ENCODE results near the gene LUZP1. TPM values are rescaled to one million over a fixed set of nuclear protein-coding genes. Genes with fewer than 3 reads are reported as not detected.
A peak's percentile ranks its signal among the peaks of the same experiment; 100 is the strongest.

Gene LUZP1
- polyA plus RNA-seq, 1 of the 3 experiments (the other 2 are of a cell fraction) = 8.9 TPM

DNA sequence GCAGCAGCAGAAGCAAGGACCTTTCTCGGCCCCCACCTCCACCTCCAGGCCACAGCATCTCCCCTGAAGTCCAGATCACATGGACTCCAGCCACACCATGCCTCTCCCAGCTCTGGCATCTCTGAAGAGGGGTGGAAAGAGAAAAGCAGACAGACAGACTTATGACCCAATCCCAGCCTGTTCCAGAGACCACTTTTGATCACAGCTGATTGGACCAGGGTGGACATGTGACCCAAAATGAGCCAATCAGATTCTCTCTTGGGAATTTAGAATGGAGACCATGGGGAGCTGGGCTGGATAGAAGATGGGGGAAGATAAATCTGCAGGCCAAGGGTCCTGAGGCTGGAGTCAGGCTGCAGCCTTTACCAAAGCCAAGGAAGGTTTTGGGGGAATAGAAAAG is 32.2 kb upstream of the LUZP1 start:
- H3K9ac ChIP-seq = no peak overlapping the region
- no peak overlapping the region for H3K4me3 ChIP-seq (ENCODE audit: low read depth in 2 of 2, low read length in 1 of 2)
- no peak for DNase-seq
- H3K27ac ChIP-seq (ENCODE audit: low read depth in 2 of 2, low read length in 1 of 2) = no peak overlapping the region
- no peaks in the 10 kb centered on the region for H3K9me2 ChIP-seq
- H3K36me3 ChIP-seq (replicated peaks in 1 of 2; ENCODE audit: control insufficient read depth in 1 of 2, insufficient read depth in 2 of 2, low read length in 1 of 2) = no peaks in the 10 kb centered on the region
- peaks cover 0 to 14% of the 10 kb centered on the region in 2 experiments; a peak in 2 of 4 replicates for H3K4me1 ChIP-seq (ENCODE audit: control insufficient read depth in 1 of 2, insufficient read depth in 2 of 2, low read depth in 1 of 2, low read length in 1 of 2)
- no peaks in the 10 kb centered on the region for H4K20me1 ChIP-seq (ENCODE audit: insufficient read depth)
- POLR2A ChIA-PET = no interaction called here
- TF ChIP-seq, protein P1, sequence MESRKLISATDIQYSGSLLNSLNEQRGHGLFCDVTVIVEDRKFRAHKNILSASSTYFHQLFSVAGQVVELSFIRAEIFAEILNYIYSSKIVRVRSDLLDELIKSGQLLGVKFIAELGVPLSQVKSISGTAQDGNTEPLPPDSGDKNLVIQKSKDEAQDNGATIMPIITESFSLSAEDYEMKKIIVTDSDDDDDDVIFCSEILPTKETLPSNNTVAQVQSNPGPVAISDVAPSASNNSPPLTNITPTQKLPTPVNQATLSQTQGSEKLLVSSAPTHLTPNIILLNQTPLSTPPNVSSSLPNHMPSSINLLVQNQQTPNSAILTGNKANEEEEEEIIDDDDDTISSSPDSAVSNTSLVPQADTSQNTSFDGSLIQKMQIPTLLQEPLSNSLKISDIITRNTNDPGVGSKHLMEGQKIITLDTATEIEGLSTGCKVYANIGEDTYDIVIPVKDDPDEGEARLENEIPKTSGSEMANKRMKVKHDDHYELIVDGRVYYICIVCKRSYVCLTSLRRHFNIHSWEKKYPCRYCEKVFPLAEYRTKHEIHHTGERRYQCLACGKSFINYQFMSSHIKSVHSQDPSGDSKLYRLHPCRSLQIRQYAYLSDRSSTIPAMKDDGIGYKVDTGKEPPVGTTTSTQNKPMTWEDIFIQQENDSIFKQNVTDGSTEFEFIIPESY (IDR thresholded peaks at IDR 0.05; ENCODE audit: borderline replicate concordance, low read depth) = no peak
- no peak for TF ChIP-seq SMC3 (IDR thresholded peaks at IDR 0.05; ENCODE audit: low read depth, low read length)
- TF ChIP-seq, protein P2, sequence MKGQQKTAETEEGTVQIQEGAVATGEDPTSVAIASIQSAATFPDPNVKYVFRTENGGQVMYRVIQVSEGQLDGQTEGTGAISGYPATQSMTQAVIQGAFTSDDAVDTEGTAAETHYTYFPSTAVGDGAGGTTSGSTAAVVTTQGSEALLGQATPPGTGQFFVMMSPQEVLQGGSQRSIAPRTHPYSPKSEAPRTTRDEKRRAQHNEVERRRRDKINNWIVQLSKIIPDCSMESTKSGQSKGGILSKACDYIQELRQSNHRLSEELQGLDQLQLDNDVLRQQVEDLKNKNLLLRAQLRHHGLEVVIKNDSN (IDR thresholded peaks at IDR 0.05; ENCODE audit: borderline replicate concordance, low read depth) = peak; percentile 68; the same call in 1 of the 2 replicates
- no peak for TF ChIP-seq EZH2phosphoT487 (IDR thresholded peaks at IDR 0.05; ENCODE audit: borderline replicate concordance, low read depth)
- TF ChIP-seq, protein P3, sequence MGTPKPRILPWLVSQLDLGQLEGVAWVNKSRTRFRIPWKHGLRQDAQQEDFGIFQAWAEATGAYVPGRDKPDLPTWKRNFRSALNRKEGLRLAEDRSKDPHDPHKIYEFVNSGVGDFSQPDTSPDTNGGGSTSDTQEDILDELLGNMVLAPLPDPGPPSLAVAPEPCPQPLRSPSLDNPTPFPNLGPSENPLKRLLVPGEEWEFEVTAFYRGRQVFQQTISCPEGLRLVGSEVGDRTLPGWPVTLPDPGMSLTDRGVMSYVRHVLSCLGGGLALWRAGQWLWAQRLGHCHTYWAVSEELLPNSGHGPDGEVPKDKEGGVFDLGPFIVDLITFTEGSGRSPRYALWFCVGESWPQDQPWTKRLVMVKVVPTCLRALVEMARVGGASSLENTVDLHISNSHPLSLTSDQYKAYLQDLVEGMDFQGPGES (IDR thresholded peaks at IDR 0.05; ENCODE audit: low read depth, low read length) = no peak
- no peaks in the 10 kb centered on the region for H3K9me3 ChIP-seq
- H3K4me2 ChIP-seq = no peak overlapping the region
- H3K27me3 ChIP-seq (ENCODE audit: insufficient read depth) = no peaks in the 10 kb centered on the region
- WGBS (ENCODE audit: low lambda C conversion rate) = 100% methylated on average over 1 of the region's 1 CpG
- CTCF ChIA-PET = interaction anchor here (0.8 to 3.7 kb wide), 4 partner anchors 16 to 236 kb away, joined by 3 to 19 read pairs (median 4); partner anchors contain the start of gene HTR1D
- no peak overlapping the region for H2AFZ ChIP-seq (ENCODE audit: low read depth)
- H3F3A ChIP-seq (replicated peaks; ENCODE audit: insufficient read depth) = peaks cover 35% of the 10 kb centered on the region
- no peaks in the 10 kb centered on the region for H3K79me2 ChIP-seq (ENCODE audit: insufficient read depth)

DNA sequence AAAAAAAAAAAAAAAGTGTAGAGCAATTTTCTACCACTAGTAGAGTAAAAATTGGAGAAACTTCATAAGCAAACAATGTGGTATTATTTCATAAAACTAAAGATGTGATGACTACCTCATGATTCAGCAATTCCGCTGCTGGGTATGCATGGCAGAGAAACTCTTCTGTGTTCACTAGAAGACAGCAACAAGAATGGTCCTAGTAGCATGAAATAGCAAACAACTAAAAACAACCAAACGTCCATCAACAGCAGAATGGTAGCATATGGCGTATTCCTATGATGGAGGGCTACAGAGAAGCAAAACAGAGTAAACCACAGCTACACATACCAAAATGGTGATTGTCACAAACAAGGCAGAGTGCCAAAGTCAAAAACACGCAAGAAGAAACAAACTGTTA is 29.7 kb upstream of the LUZP1 start:
- Histone ChIP-seq H3K79me2 (ENCODE audit: insufficient read depth) (no peaks in the 10 kb centered on the region), H2AFZ (ENCODE audit: low read depth) (no peak overlapping the region), H3K9me3 (no peaks in the 10 kb centered on the region), H3K27me3 (ENCODE audit: insufficient read depth) (no peaks in the 10 kb centered on the region), H3K9me2 (no peaks in the 10 kb centered on the region), H3K9ac (peak overlapping the region; percentile 2; the same call in 1 of the 2 replicates), H4K20me1 (ENCODE audit: insufficient read depth) (no peaks in the 10 kb centered on the region), H3K4me1 (ENCODE audit: control insufficient read depth in 1 of 2, insufficient read depth in 2 of 2, low read depth in 1 of 2, low read length in 1 of 2) (peaks cover 4 to 19% of the 10 kb centered on the region in 2 experiments; a peak in 3 of 4 replicates), H3K27ac (ENCODE audit: low read depth in 2 of 2, low read length in 1 of 2) (peak overlapping the region in 1 of 2 experiments; percentile 93; a peak in 2 of 4 replicates), H3F3A (replicated peaks; ENCODE audit: insufficient read depth) (peaks cover 58% of the 10 kb centered on the region), H3K4me2 (no peak overlapping the region), H3K36me3 (replicated peaks in 1 of 2; ENCODE audit: control insufficient read depth in 1 of 2, insufficient read depth in 2 of 2, low read length in 1 of 2) (no peaks in the 10 kb centered on the region), H3K4me3 (ENCODE audit: low read depth in 2 of 2, low read length in 1 of 2) (no peak overlapping the region)
- WGBS (ENCODE audit: low lambda C conversion rate) = 20% methylated on average over 4 of the region's 4 CpGs
- no peak for DNase-seq
- ChIA-PET CTCF (interaction anchor here (5.4 kb wide), 1 partner anchor 14 kb away, joined by 67 read pairs; no protein-coding TSS in a partner anchor), POLR2A (no interaction called here)
- TF ChIP-seq FOSL2 (IDR thresholded peaks at IDR 0.05; ENCODE audit: borderline replicate concordance, low read depth) (peak; percentile 83), POLR2AphosphoS5 (IDR thresholded peaks at IDR 0.05; ENCODE audit: low read depth, low read length) (no peak), TEAD4 (IDR thresholded peaks at IDR 0.05; ENCODE audit: borderline replicate concordance, insufficient read depth) (peak; percentile 29; the same call in 1 of the 2 replicates), NFIC (IDR thresholded peaks at IDR 0.05; ENCODE audit: borderline replicate concordance) (peak; percentile 67), JUND (IDR thresholded peaks at IDR 0.05) (peak; percentile 68), TCF12 (IDR thresholded peaks at IDR 0.05) (peak; percentile 84), FOXJ3 (CRISPR knock-in tag; IDR thresholded peaks at IDR 0.05) (no peak)
- TF ChIP-seq, protein P4, sequence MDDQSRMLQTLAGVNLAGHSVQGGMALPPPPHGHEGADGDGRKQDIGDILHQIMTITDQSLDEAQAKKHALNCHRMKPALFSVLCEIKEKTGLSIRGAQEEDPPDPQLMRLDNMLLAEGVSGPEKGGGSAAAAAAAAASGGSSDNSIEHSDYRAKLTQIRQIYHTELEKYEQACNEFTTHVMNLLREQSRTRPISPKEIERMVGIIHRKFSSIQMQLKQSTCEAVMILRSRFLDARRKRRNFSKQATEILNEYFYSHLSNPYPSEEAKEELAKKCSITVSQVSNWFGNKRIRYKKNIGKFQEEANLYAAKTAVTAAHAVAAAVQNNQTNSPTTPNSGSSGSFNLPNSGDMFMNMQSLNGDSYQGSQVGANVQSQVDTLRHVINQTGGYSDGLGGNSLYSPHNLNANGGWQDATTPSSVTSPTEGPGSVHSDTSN (IDR thresholded peaks at IDR 0.05) = peak; percentile 83
- TF ChIP-seq, protein P5, sequence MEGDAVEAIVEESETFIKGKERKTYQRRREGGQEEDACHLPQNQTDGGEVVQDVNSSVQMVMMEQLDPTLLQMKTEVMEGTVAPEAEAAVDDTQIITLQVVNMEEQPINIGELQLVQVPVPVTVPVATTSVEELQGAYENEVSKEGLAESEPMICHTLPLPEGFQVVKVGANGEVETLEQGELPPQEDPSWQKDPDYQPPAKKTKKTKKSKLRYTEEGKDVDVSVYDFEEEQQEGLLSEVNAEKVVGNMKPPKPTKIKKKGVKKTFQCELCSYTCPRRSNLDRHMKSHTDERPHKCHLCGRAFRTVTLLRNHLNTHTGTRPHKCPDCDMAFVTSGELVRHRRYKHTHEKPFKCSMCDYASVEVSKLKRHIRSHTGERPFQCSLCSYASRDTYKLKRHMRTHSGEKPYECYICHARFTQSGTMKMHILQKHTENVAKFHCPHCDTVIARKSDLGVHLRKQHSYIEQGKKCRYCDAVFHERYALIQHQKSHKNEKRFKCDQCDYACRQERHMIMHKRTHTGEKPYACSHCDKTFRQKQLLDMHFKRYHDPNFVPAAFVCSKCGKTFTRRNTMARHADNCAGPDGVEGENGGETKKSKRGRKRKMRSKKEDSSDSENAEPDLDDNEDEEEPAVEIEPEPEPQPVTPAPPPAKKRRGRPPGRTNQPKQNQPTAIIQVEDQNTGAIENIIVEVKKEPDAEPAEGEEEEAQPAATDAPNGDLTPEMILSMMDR (IDR thresholded peaks at IDR 0.05) = peak; percentile 43
